HG03469 (cell line): Measurements from ENCODE around the gene IL27RA.

Experiments
- ATAC-seq: cut with Tn5 transposase; IDR thresholded peaks from one replicate; pipeline ENCODE4 v1.9.1; 2021; ENCODE audit warnings: mild to moderate bottlenecking, moderate library complexity, moderate number of reproducible peaks; ENCODE audit not compliant: unreplicated experiment

IL27RA gene

DNA sequence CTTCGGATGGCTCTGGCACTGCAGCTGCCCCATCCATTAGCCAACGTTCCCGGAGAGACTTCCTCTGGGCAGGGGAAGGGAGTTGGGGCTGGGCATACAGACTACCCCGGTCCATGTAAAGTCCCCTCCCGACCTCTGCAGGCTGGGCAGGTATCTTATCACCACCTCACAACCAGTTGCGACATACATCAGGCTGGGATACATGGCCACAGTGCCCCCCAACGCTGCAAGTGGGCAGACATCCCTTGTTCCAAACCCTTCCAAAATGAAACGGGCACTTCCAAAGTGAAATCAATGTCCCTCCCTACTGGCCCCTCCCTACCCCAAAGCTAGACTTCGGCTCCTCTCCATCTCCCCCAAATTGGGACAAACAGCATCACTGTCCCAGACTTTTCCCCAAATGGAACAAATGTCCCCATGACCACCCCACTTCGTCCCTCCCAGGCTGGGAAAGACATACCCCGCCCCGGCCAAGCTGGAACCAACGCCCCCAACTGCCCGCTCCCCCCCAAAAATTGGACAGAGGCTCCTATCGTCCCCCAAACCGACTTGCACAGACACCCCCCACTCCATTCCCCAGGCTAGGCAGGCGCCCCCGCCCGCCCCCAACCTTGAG lies 25.3 kb downstream of the IL27RA start:
- ATAC-seq = no peak

DNA sequence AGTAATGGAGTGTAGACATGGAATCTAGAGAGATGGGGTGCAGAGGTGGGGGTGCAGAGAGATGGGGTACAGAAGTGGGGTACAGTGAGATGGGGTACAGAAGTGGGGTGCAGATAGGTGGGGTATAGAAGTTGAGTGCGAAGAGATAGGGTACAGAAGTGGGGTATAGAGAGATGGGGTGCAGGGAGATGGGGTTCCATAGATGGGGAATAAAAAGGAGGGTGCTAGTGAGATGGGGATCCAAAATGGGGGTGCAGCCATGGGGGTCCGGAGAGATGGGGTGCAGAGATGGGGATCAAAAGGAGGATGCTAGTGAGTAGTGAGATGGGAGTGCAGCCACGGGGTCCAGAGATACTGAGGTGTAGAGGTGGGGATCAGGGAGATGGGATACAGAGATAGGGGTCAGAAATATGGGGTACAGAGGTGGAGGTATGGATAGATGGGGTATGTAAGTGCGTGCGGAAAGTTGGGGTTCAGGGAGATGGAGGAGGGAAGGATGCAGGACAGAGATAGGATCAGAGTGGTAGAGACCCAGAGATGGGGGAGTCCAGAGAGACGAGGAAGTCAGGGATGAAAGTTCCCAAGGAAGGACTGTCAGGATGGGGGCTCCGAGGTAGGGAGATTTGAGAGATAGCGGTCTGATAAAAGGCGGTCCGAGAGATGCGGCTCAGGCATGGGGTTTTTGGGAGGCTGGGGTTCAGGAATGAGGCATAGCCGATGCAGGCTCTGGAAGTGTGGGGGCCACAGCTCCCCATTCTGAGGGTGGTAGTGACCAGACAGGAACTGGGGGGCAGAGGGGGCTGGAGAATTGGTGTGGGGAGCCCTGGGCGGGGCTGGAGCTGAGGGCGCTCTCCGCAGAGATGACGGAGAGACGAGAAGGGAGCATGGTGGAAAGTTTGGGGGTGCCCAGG lies 26.9 kb downstream of the IL27RA start:
- no peak for ATAC-seq

DNA sequence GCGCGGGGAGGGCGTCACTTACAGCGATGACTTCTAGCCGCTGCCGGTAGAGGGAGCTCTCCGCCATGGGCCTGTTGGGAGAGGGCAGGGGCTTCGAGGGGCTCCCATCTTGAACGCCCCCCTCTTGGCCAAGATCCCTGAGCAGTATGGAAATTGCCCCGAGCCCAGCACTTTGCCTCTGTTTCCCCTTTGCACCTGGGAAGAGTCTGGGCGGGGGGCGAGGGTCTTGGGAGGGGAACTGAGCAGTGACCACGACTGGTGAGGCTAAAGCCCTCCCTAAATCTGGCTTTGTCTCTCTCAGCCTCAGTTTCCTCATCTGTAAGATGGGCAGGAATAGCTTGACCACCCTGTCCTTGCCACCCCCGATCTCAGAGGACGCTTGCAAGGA lies 27.5 kb downstream of the IL27RA start:
- no peak for ATAC-seq

DNA sequence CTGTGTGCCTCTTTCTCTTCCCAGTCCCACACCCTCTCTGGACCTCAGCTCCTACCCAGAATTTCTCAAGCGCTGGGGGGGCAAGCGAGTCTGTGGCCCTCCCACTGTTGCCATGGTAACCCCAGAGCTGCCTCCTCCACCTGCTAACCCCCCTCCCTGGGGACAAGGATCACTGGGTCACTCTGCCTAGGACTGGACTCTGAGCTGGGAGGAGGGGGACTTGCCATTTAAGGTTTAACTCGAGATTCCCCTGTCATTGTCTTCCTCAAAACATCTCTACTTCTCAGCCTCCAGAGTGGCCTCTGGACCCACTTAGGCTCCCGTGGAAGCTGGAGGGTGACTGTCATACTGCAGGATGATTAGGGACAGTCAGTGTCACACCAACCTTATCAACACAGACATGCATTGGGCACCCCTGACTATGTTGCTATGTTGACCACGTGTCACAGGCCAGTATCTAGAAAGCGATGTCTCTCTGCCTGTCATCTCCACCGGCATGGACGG lies 28.1 kb downstream of the IL27RA start:
- ATAC-seq = no peak

DNA sequence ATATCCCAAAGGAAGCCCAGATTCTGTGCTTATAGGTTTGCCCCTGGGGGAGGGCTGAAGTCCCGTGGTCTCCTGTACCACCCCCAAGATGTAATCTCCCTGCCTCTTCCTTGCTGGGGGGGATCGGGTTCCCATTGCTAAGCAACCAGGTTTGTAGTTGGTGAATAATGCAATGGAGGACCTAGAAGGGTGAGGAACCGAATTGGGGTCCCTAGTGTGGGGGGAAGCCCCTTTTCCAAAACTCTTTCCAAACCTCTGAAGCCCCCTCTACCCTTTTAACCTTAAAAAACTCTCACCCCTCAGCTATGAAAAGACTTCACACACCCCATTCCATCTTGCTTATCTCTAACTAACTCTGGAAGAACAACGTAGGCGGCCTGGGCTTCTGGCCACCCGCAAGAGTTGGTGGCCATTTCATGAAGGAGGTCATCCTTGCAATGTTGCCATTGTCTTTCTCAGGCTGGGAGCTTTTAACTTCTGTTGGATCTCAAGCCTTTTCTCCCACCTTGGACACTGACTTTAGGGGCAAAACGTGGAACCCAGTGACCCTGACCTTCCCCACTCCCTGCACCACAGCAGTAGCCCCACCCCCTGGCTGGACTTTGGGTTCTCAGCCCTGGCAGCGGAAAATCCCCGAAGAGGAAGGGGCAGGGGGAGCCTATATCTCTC lies 29.7 kb downstream of the IL27RA start:
- no peak for ATAC-seq

DNA sequence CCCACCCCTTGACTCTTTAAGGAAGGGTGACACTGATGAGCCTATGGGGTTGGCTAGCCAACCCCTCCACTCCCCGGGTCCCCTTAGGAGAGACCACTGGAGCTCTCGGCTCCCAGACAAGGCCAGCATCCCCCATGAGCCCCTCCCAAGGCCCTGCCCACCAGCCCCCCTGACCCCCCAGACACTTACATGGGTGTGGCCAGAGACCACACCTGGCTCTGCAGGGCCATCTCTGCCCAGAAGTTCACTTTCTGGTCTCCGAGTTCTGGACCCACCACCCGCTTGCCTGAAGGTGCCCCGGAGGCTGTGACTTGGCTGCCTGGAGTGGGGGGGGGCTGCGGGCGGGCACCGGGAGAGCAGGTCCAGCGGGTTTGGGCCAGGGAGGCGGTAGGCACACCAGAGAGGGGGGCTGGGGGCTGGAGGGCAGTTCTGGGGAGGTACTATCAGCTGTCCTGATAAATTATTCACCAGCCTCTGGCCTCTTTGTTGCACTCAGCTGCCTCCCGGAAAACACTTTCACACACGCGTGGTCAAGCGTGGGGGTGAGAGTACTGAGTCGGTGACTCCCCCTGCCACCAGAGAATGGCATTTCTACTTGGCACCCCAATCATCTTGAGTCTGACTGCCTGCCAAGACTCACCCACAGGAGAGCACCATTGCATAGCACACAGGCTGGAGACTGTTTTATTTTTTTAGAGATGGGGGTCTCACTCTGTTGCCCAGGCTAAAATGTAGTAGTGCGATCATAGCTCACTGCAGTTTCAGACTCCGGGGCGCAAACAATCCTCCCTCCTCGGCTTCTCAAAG lies 30.4 kb downstream of the IL27RA start, which contains the start of gene PALM3:
Gene PALM3 (minus strand): TSS at position 326 of the 807 bp plus-strand sequence. CDS start 96 bp downstream, at position 230.
- ATAC-seq = no peak

DNA sequence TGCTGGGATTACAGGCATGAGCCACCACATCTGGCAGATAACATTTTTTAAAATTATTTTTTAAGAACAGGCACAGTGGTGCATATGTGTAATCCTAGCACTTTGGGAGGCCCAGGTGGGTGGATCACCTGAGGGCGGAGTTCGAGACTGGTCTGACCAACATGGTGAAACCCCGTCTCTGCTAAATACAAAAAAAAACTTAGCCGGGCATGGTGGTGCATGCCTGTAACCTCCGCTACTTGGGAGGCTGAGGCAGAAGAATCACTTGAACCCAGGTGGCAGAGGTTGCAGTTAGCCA lies 30.9 kb downstream of the IL27RA start:
- no peak for ATAC-seq

DNA sequence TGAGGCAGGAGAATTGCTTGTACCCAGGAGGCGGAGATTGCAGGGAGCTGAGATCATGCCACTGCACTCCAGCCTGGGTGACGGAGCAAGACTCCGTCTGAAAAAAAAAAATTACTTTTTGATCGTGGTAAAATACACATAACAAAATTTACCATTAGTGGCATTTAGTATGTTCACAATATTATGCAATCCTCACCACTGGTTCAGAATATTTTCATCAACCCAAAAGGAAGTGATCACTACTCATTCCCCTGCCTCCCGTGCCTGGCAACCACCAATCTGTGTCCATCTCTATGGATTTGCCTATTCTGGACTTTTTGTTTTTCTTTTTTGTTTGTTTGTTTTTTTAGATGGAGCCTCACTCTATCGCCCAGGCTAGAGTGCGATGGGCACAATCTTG lies 31.5 kb downstream of the IL27RA start:
- ATAC-seq = no peak

DNA sequence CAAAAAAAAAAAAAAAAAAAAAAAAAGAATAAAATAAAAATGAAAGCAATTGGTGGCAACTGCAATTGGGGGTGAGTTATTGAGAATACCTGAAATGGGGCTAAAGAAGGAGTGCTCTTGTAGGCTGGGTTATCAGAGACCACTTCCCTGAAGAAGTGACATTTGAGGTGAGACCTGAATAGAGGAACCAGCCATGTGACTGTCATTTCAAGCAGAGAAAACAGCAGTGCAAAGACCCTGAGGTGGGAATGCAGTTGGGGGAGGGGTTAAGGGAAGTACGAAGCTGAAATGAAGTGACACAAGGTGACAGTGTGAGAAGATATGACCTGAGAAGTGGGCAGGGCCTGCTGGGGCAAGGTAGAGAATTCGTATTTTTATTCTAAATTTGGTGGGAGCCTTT lies 34.6 kb downstream of the IL27RA start:
- no peak for ATAC-seq

DNA sequence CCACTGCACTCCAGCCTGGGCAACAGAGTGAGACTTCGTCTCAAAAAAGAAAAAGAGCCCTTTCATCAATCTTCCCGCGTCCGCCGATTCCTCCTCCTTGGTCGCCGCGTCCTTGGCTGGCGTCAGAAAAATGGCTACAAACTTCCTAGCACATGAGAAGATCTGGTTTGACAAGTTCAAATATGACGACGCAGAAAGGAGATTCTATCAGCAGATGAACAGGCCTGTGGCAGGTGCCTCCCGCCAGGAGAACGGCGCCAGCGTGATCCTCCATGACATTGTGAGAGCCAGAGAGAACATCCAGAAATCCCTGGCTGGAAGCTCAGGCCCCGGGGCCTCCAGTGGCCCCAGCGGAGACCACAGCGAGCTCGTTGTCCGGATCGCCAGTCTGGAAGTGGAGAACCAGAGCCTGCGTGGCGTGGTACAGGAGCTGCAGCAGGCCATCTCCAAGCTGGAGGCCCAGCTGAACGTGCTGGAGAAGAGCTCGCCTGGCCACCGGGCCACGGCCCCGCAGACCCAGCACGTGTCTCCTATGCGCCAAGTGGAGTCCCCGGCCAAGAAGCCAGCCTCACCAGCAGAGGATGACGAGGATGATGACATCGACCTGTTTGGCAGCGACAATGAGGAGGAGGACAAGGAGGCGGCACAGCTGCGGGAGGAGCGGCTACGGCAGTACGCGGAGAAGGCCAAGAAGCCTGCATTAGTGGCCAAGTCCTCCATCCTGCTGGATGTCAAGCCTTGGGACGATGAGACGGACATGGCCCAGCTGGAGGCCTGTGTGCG lies 38.9 kb downstream of the IL27RA start:
- no peak for ATAC-seq

DNA sequence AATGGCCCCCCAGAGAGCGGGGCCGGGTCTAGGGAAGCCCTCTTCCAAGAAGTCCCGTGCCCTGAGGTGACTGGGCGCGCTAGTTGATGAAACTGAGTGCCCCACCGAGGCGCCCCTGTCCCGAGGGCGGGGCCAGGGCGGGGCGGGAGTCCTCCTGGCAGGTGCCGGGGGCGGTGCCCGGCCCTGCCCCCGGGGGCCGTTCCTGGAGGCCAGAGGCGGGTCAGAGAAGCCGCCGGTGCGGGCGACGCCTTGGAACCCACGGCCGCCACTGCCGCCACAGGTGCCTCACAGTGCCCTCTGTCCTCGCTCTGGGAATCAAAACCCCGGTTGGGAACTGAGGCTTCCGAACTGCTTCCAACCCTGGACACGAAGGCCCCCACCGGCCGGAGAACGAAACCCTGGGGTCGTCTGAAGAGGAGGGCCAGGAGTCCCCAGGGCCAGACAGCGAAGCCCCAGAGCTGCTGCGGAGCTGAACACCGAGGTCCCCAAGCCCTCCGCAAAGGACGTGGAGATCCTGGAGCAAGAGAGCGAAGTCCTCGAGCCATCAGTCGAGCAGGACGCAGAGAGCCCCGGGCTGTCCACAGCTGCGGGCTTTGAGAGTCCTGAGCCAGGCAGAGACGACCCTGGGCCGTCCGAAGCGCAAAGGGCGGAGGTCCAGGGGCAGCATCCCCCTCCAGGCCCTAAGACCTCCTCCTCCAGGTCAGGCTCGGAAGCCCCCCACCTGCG lies 41.1 kb downstream of the IL27RA start, which contains the start of gene MISP3:
Gene MISP3 (plus strand): TSS at position 252 of the 726 bp plus-strand sequence. CDS start 524 bp downstream, outside the sequence.
- no peak for ATAC-seq

DNA sequence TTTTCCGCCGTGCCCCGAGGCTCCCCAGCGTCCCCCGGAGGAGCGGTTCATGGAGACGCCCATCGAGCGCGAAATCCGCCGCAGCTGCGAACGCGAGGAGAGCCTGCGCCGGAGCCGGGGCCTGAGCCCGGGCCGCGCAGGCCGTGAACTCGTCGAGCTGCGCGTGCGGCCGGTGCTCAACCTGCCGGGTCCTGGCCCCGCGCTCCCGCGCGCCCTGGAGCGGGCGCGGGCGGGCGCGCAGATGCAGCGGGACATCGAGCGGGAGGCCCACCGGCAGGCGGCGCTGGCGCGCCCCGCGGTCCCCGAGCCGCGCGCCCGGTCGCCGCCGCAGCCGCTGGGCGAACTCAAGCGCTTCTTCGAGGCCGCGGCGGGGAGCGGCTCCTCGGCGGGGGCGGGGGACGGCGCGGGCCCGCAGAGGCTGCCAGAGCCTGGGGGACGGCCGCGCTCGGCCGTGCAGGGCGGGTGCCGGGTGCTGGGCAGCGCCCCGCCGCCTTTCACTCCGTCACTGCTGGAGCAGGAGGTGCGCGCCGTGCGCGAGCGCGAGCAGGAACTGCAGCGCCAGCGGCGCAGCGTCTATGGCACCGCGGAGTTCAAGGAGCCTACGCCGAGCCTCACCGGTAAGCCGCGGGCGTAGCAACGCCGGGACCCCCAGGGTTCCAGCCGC lies 41.8 kb downstream of the IL27RA start:
- peak; percentile 30 for ATAC-seq

DNA sequence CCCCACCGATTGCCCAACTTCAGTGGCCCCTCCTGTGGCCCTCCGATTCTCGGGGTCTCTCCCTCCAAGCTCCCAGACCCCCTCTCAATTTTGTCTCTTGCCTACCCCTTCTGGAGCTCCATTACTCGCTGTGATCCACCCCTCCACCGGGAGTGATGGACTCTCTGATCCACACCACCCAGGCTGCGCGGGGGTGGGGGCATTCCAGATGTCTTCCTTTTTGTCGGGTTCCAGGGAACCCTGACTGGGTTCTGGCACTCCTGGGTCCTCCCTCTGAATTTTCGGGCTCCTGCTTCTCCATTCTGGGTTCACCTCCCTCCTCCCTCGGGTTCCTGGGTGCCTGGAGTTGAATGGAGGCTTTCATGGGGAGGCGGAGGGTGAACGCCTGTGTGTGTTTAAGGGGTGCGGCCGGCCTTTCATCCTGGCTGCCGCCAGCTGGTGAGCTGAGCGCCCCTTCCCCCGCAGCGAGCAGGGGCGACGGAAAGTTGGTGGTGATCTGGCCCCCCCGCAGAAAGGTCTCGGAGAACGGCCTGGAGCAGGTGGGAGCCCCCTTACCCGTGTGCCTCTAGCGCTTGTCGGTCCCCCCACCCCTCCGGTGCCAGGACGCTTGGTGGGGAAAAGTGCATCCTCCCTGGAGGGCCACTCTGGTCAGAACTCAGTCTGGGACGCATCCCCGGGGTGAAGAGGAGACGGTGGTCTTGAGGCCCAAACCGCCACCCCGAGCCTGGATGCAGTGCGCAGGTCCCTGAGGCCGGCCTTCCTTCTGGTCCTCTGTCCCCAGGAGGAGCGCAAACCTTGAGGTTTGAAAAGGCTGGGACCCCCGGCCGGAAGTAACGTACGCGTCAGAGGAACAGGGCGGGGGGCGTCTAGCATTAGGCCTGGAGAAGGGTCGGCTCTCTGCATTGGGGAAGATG lies 42.6 kb downstream of the IL27RA start:
- no peak for ATAC-seq

DNA sequence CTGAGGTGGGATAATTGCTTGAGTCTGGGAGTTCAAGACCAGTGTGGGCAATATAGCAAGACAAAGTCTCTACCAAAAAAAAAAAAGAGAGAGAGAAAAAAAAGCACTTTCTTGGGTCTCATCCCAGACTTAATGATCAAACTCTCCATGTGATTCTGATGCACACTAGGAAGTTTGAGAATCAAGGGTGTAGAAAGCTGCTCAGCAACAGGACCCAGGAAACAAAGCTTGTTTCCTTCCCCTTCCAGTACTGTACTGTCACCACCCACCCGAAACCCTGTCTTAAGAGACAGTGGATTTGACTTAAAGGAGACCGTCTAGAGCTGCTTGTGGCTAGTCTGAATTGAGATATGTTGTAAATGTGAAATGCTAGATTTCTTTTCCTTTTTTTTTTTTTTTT lies 46.8 kb downstream of the IL27RA start:
- ATAC-seq = no peak

DNA sequence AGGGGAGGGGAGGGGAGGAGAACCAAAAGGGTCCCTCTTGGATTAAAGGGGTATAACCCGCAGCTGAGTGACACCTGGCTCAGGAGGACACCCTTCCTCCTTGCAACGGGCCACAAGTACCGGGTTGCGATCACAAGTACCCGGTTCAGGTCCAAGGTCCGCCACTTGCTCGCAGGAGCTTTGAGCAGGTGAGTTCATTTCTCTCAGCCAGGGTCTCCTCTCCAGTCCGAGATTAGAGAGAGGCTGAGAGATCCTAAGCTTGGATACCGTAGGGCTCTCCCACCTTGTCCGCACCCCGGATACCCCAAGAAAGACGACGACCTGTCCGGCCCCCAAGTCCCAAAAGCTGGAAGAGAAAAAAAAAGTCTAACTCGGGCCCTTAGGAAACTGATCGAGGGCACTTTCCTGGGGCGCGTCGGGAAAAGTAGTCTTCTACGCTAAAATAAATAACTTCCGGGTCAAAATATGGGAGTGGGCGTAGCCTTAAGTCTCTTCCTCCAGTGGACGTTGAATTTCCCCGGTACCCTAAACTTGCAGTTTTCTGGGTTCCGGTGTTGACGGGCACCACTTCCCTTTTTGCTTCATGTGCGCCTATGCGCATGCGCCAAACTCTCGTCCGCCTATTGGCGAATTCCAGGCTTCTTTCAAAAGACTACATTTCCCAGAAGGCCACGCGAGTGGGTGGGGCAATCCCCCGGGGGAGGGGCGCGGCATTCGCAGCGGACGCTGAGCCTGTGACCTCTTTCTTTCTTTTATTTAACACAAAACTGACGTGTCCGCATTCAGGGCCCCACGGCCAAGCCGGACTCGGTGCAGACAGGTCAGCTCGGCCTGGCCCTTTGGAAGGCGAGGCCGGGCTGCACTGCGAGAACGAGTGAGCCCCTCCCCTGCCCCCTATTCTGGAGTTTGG lies 49.6 kb downstream of the IL27RA start:
- peak; percentile 74 for ATAC-seq

DNA sequence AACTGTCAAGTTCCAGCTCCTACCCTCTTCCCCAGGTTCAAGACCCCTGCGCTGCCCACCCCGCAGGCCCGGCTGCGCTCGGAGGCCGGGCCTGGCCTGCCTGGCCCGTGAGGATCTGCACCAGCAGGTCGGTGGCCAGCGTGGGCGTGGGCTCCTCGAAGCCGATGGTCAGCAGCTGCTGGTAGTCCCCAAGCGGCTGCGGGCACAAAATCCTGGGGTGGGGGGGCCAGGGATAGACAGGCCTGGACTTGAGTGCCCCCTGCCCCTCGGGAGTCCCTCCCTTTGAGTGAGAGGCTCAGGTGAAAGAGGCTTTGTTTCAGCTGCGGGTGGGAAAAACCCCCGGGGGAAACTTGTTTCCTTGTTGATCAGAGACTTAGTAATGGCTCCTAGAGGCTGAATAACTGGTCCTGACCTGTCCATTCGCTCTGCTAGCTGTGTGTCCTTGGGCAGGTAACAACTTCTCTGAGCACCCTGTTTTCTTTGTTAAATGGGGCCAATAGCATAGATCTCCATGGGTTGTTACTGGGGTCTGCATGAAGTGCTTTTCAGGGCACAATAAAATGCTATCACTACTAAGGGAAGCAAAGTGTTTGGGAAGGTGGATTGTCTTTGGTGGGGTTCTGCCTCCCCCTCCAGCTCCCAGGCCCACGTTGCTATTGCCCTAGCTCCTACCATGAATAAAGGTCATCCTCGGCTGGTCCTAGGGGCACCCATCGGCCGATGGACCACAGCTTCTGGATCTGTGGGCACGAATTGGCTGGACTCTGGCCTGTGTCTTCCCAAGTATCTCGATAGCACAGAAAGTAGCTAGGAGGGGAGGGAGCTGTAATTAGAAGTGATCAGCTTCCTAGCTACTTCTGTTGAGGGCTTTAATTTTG lies 50.5 kb downstream of the IL27RA start:
- no peak for ATAC-seq
